Activated T-cell treated with anti-CD3 and anti-CD28 coated beads for 48 hours (primary cell): ENCODE measurements around the gene PLK3.
"Not testable (repeated sequence)": the region's sequence is repeated elsewhere in the genome, so short reads cannot be mapped to it uniquely, and the experiment has no call there.

Experiments
- DNase-seq: peaks from one replicate; pipeline ENCODE4 v3.0.0-alpha.2; 2020; ENCODE audit warnings: low read depth

PLK3 gene

GRCh38 chr1:44799770-44800584 is at the start of gene PLK3:
Gene PLK3, plus strand, starts transcription at chr1:44800377. Its CDS starts 87 bp downstream, at chr1:44800464.
- DNase-seq: peak; percentile 97

- DNase-seq: no peak
Observed at GRCh38 chr1:44757420-44757819, 42.8 kb upstream of the PLK3 start.

GRCh38 chr1:44759077-44759476 is 41.1 kb upstream of the PLK3 start:
- DNase-seq: no peak

GRCh38 chr1:44760876-44761275 is 39.3 kb upstream of the PLK3 start:
- no peak for DNase-seq

- not testable (repeated sequence) for DNase-seq
Observed at GRCh38 chr1:44766421-44766820, 33.8 kb upstream of the PLK3 start.

- peak; percentile 81 for DNase-seq
Observed at GRCh38 chr1:44775078-44775929, 24.9 kb upstream of the PLK3 start, which contains the start of gene RPS8. Gene RPS8, plus strand, starts transcription at chr1:44775540. Its CDS starts 57 bp downstream, at chr1:44775597.

- DNase-seq: no peak
Observed at GRCh38 chr1:44775930-44776729, 24.0 kb upstream of the PLK3 start.

- DNase-seq: no peak
Observed at GRCh38 chr1:44776730-44777068, 23.5 kb upstream of the PLK3 start.

GRCh38 chr1:44777547-44777946 is 22.6 kb upstream of the PLK3 start:
- no peak for DNase-seq

GRCh38 chr1:44777969-44778635 is 22.1 kb upstream of the PLK3 start:
- no peak for DNase-seq

- no peak for DNase-seq
Observed at GRCh38 chr1:44778705-44779576, 21.2 kb upstream of the PLK3 start.

- DNase-seq: no peak
Observed at GRCh38 chr1:44780583-44781121, 19.5 kb upstream of the PLK3 start.

GRCh38 chr1:44783697-44784093 is 16.5 kb upstream of the PLK3 start:
- no peak for DNase-seq

- no peak for DNase-seq
Observed at GRCh38 chr1:44784094-44785028, 15.8 kb upstream of the PLK3 start.

GRCh38 chr1:44785029-44785380 is 15.2 kb upstream of the PLK3 start:
- DNase-seq: no peak

GRCh38 chr1:44785501-44786137 is 14.6 kb upstream of the PLK3 start:
- DNase-seq: no peak

GRCh38 chr1:44786138-44786840 is 13.9 kb upstream of the PLK3 start:
- DNase-seq: peak; percentile 70

- no peak for DNase-seq
Observed at GRCh38 chr1:44786841-44787426, 13.2 kb upstream of the PLK3 start.
